GM12873 (cell line): ENCODE results near the gene ARL14EPL.

ENCODE experiments used
- TF ChIP-seq, protein P1 (sequence below): IDR thresholded peaks from 2 replicates; pipeline ENCODE4 v1.5.1; 2012; ENCODE audit warnings: low read depth, mild to moderate bottlenecking, moderate library complexity, low read length, control low read depth; ENCODE audit not compliant: insufficient read depth; ENCODE audit errors: missing control alignments

ARL14EPL gene

DNA sequence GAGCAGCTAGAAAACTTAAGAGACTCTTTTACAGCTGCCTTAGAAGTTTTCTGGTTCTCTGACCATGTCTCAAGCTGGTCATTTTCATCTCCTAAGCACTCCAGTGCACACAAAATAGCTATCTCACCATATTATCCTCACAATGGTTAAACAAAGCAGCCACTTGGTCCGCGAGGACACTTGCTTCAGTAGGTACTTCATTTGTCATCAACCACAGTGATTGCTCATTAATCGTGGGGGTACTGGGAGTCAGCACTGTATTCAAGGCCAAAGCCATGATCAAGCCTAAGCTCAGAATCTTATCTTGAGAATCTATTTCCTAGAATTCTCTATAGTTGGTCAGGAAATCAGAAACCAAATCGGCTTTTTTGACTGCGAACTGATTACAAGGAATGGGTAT is 2.9 kb downstream of the ARL14EPL start:
- TF ChIP-seq, protein P1, sequence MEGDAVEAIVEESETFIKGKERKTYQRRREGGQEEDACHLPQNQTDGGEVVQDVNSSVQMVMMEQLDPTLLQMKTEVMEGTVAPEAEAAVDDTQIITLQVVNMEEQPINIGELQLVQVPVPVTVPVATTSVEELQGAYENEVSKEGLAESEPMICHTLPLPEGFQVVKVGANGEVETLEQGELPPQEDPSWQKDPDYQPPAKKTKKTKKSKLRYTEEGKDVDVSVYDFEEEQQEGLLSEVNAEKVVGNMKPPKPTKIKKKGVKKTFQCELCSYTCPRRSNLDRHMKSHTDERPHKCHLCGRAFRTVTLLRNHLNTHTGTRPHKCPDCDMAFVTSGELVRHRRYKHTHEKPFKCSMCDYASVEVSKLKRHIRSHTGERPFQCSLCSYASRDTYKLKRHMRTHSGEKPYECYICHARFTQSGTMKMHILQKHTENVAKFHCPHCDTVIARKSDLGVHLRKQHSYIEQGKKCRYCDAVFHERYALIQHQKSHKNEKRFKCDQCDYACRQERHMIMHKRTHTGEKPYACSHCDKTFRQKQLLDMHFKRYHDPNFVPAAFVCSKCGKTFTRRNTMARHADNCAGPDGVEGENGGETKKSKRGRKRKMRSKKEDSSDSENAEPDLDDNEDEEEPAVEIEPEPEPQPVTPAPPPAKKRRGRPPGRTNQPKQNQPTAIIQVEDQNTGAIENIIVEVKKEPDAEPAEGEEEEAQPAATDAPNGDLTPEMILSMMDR: no peak

DNA sequence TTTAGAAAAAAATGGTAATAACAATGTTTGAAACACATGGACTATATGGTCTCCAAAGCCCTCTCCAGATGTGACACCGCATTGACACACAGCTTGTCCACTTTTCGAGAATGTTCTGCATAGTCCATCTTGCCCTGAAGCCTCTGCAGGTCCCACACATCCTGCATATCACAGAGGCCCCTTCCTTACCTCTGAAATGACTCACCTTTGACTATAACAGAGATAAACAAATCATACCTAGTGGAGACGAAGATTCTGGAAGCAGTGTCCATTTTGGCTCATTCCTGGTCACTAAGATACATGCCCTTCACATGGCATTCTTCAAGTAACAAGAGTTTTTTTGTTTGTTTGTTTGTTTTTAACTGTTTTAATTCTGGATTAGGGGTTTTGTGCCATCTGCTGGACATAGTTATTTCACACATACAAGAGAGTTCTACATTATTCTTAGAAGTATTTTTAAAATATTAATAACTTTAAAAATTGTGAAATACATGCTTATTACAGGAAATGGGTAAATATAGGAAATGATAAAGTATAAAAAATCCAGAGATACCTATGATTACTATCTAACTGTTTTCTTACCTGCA is 5.1 kb downstream of the ARL14EPL start:
- TF ChIP-seq, protein P1: no peak

DNA sequence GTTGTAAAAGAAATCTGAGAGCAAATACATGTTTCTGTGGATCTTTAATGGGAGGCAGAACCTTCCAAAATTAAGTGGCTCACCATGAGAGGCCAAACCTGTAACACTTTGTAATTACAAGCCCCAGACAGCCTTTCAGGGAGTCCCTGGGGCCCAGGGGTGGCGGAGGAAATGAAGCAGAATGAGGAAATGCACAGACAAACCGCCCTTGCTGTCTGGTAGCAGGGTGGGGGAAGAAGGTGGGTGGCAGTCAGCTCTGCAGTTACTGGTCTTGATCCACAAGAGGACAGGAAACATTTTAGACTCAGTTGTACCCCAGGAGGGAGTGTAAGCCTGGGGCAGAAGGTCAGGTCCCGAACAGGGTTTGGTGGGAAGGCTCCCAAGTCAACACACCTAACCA is 6.5 kb downstream of the ARL14EPL start:
- TF ChIP-seq, protein P1: no peak

DNA sequence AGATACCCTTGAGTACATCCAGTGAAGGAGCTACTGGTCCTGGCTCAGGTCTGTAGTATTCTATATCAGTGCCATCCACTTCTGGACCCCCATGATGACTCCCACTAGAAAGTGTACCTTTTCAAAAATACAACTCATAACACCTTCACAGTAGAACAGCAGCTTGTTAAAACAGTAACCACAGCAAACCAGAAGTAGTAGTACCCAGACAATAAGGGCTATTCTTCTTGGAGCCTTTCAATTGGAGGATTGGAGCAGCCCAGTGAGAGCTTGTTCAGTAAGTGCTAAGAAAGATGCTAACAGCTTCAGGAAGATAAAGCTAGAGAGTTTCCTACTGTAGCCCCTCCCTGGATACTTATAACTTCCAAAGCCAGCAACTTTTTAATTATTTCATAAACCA is 10.1 kb downstream of the ARL14EPL start:
- TF ChIP-seq, protein P1: no peak

DNA sequence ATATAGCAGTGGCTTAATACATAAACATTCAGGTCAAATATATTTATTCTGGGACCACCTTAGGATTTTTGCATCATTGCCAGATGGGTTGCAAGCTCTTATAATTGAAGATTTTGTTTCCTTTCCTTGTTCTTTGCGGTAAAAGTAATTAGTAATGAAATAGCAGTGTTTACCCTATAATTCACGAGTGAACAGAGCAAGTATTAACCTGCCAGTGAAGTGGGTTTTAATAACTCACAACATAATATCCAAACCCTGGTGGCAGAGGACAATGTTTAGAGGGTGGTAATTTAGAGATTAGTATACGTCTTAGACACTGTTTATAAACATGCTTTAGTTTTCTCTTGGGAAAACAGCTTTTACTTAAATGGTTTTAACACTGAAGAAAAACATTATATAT is 11.8 kb downstream of the ARL14EPL start:
- TF ChIP-seq, protein P1: no peak

DNA sequence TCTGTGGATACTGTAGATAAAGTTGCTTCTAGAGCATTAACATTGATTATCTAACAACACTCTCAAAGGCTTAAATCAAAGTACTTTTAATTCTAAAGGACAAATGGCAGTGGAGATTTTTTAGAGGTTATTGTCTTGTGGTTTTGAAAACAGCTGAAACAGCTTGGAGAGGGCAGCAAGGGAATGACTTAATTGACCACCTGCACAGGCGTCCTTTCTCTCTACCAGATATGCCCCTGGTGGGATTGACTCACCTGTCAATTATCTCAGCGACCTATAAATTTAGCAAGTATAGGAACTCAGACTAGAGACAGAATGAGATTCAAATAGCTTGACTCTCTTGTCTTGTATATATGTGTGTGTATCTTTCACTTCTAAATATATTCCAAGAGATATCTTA is 13.5 kb downstream of the ARL14EPL start:
- TF ChIP-seq, protein P1: no peak

DNA sequence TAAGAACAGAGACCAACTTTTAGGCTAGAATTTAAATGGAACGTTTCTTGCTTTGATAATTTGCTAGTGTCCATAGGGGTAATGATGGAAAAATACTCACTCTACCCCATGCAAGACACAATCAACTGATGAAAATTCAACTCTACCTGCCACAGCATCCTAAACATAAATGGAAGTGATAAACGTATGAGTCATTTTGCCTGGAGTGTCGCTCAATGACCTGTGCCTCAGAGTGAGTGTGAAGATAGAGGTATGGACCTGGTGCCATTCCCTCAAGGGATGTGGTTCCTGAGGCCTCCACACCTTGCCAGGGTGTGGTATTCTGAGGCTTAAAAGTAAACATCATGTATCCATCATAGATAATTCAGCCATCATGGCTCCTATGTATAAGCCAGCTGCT is 14.0 kb downstream of the ARL14EPL start:
- TF ChIP-seq, protein P1: no peak

DNA sequence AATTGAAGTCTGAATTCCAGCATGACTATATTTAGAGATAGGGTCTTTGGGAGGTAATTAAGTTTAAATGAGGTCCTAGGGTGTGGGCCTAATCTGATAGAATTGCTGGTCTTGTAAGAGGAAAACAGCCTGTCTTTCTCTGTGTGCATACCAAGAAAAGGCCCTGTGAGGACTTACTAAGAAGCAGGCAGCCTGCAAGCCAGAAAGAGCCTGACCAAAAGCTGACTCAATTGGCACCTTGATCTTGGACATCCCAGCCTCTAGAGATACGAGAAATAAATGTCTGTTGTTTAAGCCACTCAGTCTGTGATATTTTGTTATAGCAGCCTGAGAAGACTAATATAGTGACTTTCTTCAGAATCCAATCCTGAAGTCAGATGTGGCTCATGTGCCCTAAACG is 14.6 kb downstream of the ARL14EPL start:
- TF ChIP-seq, protein P1: no peak
